KMS-11 (cell line): Measurements from ENCODE around the gene DMD.

Experiments used
- H2AFZ ChIP-seq: fragments of 200-600 bp; sonication (generic); 2 replicates; pipeline ENCODE4 v1.6.1; 2016; ENCODE audit warnings: antibody characterized with exemption, mixed run types, low read depth
- H3K27ac ChIP-seq: fragments of 200-600 bp; sonication (generic); 2 replicates; pipeline ENCODE4 v1.6.1; 2016; ENCODE audit warnings: mild to moderate bottlenecking, mixed run types
- H3K27me3 ChIP-seq: fragments of 200-600 bp; sonication (generic); 2 replicates; pipeline ENCODE4 v1.6.1; 2017; ENCODE audit warnings: mild to moderate bottlenecking, low read depth, mixed run types, moderate library complexity; ENCODE audit not compliant: insufficient read depth
- H3K36me3 ChIP-seq: fragments of 200-600 bp; sonication (generic); 2 replicates; pipeline ENCODE4 v1.6.1; 2017; ENCODE audit warnings: mild to moderate bottlenecking, mixed run types; ENCODE audit not compliant: insufficient read depth
- H3K4me1 ChIP-seq: fragments of 200-600 bp; sonication (generic); 2 replicates; pipeline ENCODE4 v1.6.1; 2016; ENCODE audit warnings: mild to moderate bottlenecking, low read depth, mixed run types; ENCODE audit not compliant: poor library complexity, severe bottlenecking
- H3K4me2 ChIP-seq: fragments of 200-600 bp; sonication (generic); 2 replicates; pipeline ENCODE4 v1.7.0; 2016; ENCODE audit warnings: mild to moderate bottlenecking, mixed run types
- H3K4me3 ChIP-seq: fragments of 200-600 bp; sonication (generic); IDR thresholded peaks from 2 replicates; pipeline ENCODE4 v1.6.1; 2017; ENCODE audit warnings: low read depth, low read length, mixed read lengths; ENCODE audit not compliant: insufficient read depth
- H3K79me2 ChIP-seq: fragments of 200-600 bp; sonication (generic); 2 replicates; pipeline ENCODE4 v1.6.1; 2016; ENCODE audit warnings: low read depth, mixed run types; ENCODE audit not compliant: insufficient read depth
- H3K9ac ChIP-seq: fragments of 200-600 bp; sonication (generic); 2 replicates; pipeline ENCODE4 v1.6.1; 2016; ENCODE audit warnings: mild to moderate bottlenecking, mixed run types
- H4K20me1 ChIP-seq: fragments of 200-600 bp; sonication (generic); 2 replicates; pipeline ENCODE4 v1.6.1; 2016; ENCODE audit warnings: mild to moderate bottlenecking, mixed run types; ENCODE audit not compliant: insufficient read depth
- TF ChIP-seq, protein P1 (sequence below): fragments of 200-600 bp; sonication (generic); conservative IDR thresholded peaks from 2 replicates; pipeline ENCODE4 v1.6.1; 2017; ENCODE audit warnings: low read depth, mild to moderate bottlenecking, antibody characterized with exemption, low read length, moderate library complexity, mixed read lengths

DMD gene

GRCh38 chrX:33142331-33142730 lies 69.0 kb downstream of the DMD start:
- TF ChIP-seq, protein P1, sequence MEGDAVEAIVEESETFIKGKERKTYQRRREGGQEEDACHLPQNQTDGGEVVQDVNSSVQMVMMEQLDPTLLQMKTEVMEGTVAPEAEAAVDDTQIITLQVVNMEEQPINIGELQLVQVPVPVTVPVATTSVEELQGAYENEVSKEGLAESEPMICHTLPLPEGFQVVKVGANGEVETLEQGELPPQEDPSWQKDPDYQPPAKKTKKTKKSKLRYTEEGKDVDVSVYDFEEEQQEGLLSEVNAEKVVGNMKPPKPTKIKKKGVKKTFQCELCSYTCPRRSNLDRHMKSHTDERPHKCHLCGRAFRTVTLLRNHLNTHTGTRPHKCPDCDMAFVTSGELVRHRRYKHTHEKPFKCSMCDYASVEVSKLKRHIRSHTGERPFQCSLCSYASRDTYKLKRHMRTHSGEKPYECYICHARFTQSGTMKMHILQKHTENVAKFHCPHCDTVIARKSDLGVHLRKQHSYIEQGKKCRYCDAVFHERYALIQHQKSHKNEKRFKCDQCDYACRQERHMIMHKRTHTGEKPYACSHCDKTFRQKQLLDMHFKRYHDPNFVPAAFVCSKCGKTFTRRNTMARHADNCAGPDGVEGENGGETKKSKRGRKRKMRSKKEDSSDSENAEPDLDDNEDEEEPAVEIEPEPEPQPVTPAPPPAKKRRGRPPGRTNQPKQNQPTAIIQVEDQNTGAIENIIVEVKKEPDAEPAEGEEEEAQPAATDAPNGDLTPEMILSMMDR = no peak
- no peaks in the 10 kb centered on the region for H3K36me3 ChIP-seq
- no peak overlapping the region for H3K9ac ChIP-seq
- no peak overlapping the region for H3K27ac ChIP-seq
- H4K20me1 ChIP-seq = no peaks in the 10 kb centered on the region
- H3K4me1 ChIP-seq = no peaks in the 10 kb centered on the region
- no peak overlapping the region for H3K4me3 ChIP-seq
- H3K27me3 ChIP-seq = no peaks in the 10 kb centered on the region
- H2AFZ ChIP-seq = no peak overlapping the region
- no peak overlapping the region for H3K4me2 ChIP-seq
- no peaks in the 10 kb centered on the region for H3K79me2 ChIP-seq

GRCh38 chrX:33138677-33139249 lies 72.6 kb downstream of the DMD start:
- H3K79me2 ChIP-seq = no peaks in the 10 kb centered on the region
- H3K36me3 ChIP-seq = no peaks in the 10 kb centered on the region
- TF ChIP-seq, protein P1 = no peak
- no peak overlapping the region for H3K4me2 ChIP-seq
- no peaks in the 10 kb centered on the region for H3K27me3 ChIP-seq
- H3K27ac ChIP-seq = no peak overlapping the region
- no peaks in the 10 kb centered on the region for H3K4me1 ChIP-seq
- H3K9ac ChIP-seq = no peak overlapping the region
- no peak overlapping the region for H2AFZ ChIP-seq
- no peak overlapping the region for H3K4me3 ChIP-seq
- no peaks in the 10 kb centered on the region for H4K20me1 ChIP-seq

- H4K20me1 ChIP-seq = no peaks in the 10 kb centered on the region
- no peak overlapping the region for H2AFZ ChIP-seq
- H3K4me1 ChIP-seq = no peaks in the 10 kb centered on the region
- H3K36me3 ChIP-seq = no peaks in the 10 kb centered on the region
- no peak overlapping the region for H3K27ac ChIP-seq
- H3K79me2 ChIP-seq = no peaks in the 10 kb centered on the region
- no peak overlapping the region for H3K4me3 ChIP-seq
- TF ChIP-seq, protein P1 = no peak
- no peak overlapping the region for H3K9ac ChIP-seq
- H3K27me3 ChIP-seq = no peaks in the 10 kb centered on the region
- H3K4me2 ChIP-seq = no peak overlapping the region
Measured at GRCh38 chrX:33134164-33134563, 77.2 kb downstream of the DMD start.

GRCh38 chrX:33133320-33133719 lies 78.0 kb downstream of the DMD start:
- H2AFZ ChIP-seq = no peak overlapping the region
- H3K4me1 ChIP-seq = no peaks in the 10 kb centered on the region
- no peak overlapping the region for H3K4me2 ChIP-seq
- no peaks in the 10 kb centered on the region for H3K27me3 ChIP-seq
- no peak overlapping the region for H3K9ac ChIP-seq
- no peaks in the 10 kb centered on the region for H3K79me2 ChIP-seq
- H4K20me1 ChIP-seq = no peaks in the 10 kb centered on the region
- no peak overlapping the region for H3K4me3 ChIP-seq
- TF ChIP-seq, protein P1 = no peak
- no peak overlapping the region for H3K27ac ChIP-seq
- no peaks in the 10 kb centered on the region for H3K36me3 ChIP-seq
